ENCODE results near the gene CP. TPM values are rescaled to one million over a fixed set of nuclear protein-coding genes. Genes with fewer than 3 reads are reported as not detected.

Gene CP
- total and polyA plus RNA-seq, 2 donors (not counting 1 experiment from before 2014, with no cell fraction given): not detected

GRCh38 chr3:149224736-149225594, 3.3 kb upstream of the CP start:
- intact Hi-C loops (cut with micrococcal nuclease): no loop called here

More at GRCh38 chr3:149224736-149225594, 3.3 kb upstream of the CP start:
- H3K9me3 ChIP-seq (ENCODE audit: control extremely low read depth in 1 of 3, control insufficient read depth in 2 of 3, insufficient read depth in 1 of 3, low read length in 2 of 3): no peaks in the 10 kb centered on the region
- no peaks in the 10 kb centered on the region for H4K20me1 ChIP-seq (ENCODE audit: control insufficient read depth, insufficient read depth, low read length, poor library complexity, severe bottlenecking)
- H3K79me2 ChIP-seq (ENCODE audit: control insufficient read depth, insufficient read depth, low read length): no peaks in the 10 kb centered on the region
- peak overlapping the region; percentile 69 for H2AFZ ChIP-seq (ENCODE audit: insufficient read depth, low read depth, low read length, poor library complexity, severe bottlenecking)
- Mint-ChIP-seq H3K9me3 (ENCODE audit: insufficient read depth) (no peaks in the 10 kb centered on the region), H3K27ac (peak overlapping the region; percentile 57), H3K4me1 (peaks cover 20% of the 10 kb centered on the region), H3K27me3 (no peaks in the 10 kb centered on the region), H3K4me3 (peak overlapping the region; percentile 91)
- DNase-seq: peak; percentile 31
- peaks cover 15 to 19% of the 10 kb centered on the region in 2 donors for H3K4me1 ChIP-seq (ENCODE audit: control insufficient read depth in 2 of 2, insufficient read depth in 2 of 2, low read length in 2 of 2)
- WGBS (ENCODE audit: insufficient coverage): 8% methylated on average over 2 of the region's 9 CpGs
- H3K27me3 ChIP-seq (replicated peaks in 1 of 4; ENCODE audit: control extremely low read depth in 1 of 4, control insufficient read depth in 3 of 4, insufficient read depth in 4 of 4, low read length in 3 of 4): no peaks in the 10 kb centered on the region
- POLR2A ChIA-PET: no interaction called here
- ATAC-seq (ENCODE audit: low read depth): peak; percentile 36
- TF ChIP-seq CTCF (IDR thresholded peaks at IDR 0.05): no peak
- H3K4me3 ChIP-seq (ENCODE audit: control extremely low read depth in 1 of 5, extremely low read depth in 1 of 5, insufficient read depth in 1 of 5, low read depth in 2 of 5, low read length in 4 of 5): peak overlapping the region in 4 of 5 experiments; percentile 30 to 53 (median 44)
- H3K27ac ChIP-seq (ENCODE audit: low read length in 2 of 2): no peak overlapping the region
- H3K9ac ChIP-seq (ENCODE audit: low read length): peak overlapping the region; percentile 54
- CTCF ChIA-PET: no interaction called here
- H3K36me3 ChIP-seq (replicated peaks in 1 of 2; ENCODE audit: control extremely low read depth in 1 of 2, control insufficient read depth in 1 of 2, extremely low read depth in 1 of 2, insufficient read depth in 2 of 2, low read length in 1 of 2): no peaks in the 10 kb centered on the region
- peak overlapping the region; percentile 67 for H3K4me2 ChIP-seq (replicated peaks; ENCODE audit: low read depth, low read length, poor library complexity, severe bottlenecking)

Data from B cell (primary cell).